Smooth muscle cell (in vitro differentiated cells): ENCODE results near the gene IQGAP1. TPM values are rescaled to one million over a fixed set of nuclear protein-coding genes. Genes with fewer than 3 reads are reported as not detected.

ENCODE experiments used
- DNase-seq: peaks from one replicate; lab custom pipeline; 2025; ENCODE audit not compliant: unreplicated experiment; lab: John Stamatoyannopoulos, UW
- H2AFZ ChIP-seq: fragments of 200-600 bp; sonication (generic); 2 replicates; pipeline ENCODE4 v1.6.0; 2016; ENCODE audit warnings: antibody characterized with exemption, low read depth, mild to moderate bottlenecking
- H3F3A ChIP-seq: fragments of 200-600 bp; sonication (generic); 2 replicates; pipeline ENCODE4 v1.6.0; 2017; ENCODE audit warnings: antibody characterized with exemption, low read depth
- H3K27ac ChIP-seq: fragments of 200-600 bp; sonication (generic); 2 replicates; pipeline ENCODE4 v1.5.1; 2016; ENCODE audit warnings: low read depth, mild to moderate bottlenecking
- H3K27me3 ChIP-seq: fragments of 200-600 bp; sonication (generic); 2 replicates; pipeline ENCODE4 v1.6.1; 2016; ENCODE audit warnings: low read depth, mild to moderate bottlenecking
- H3K36me3 ChIP-seq: fragments of 200-600 bp; sonication (generic); 2 replicates; pipeline ENCODE4 v1.5.1; 2016; ENCODE audit warnings: low read depth
- H3K4me1 ChIP-seq: fragments of 200-600 bp; sonication (generic); 2 replicates; pipeline ENCODE4 v1.5.1; 2016; ENCODE audit warnings: low read depth
- H3K4me2 ChIP-seq: fragments of 200-600 bp; sonication (generic); 2 replicates; pipeline ENCODE4 v1.6.0; 2016; ENCODE audit warnings: mild to moderate bottlenecking
- H3K4me3 ChIP-seq: fragments of 200-600 bp; sonication (generic); 2 replicates; pipeline ENCODE4 v1.5.1; 2016; ENCODE audit warnings: mild to moderate bottlenecking
- H3K79me2 ChIP-seq: fragments of 200-600 bp; sonication (generic); 2 replicates; pipeline ENCODE4 v1.6.0; 2016; ENCODE audit warnings: low read depth, mild to moderate bottlenecking
- H3K9ac ChIP-seq: fragments of 200-600 bp; sonication (generic); 2 replicates; pipeline ENCODE4 v1.6.0; 2016; ENCODE audit warnings: low read depth
- H3K9me3 ChIP-seq: fragments of 200-600 bp; sonication (generic); replicated peaks from 2 replicates; pipeline ENCODE4 v1.5.1; 2016; ENCODE audit warnings: low read depth
- H4K20me1 ChIP-seq: fragments of 200-600 bp; sonication (generic); 2 replicates; pipeline ENCODE4 v1.6.0; 2016; ENCODE audit warnings: low read depth
- WGBS: methylation state at CpG from one replicate; pipeline ENCODE4 v1.1.7; 2016; ENCODE audit warnings: low lambda C conversion rate; 5-methylcytosine and 5-hydroxymethylcytosine counted together
- polyA plus RNA-seq: library from polyadenylated mRNA; unstranded; fragments of >200 nt; fragmentation: Nextera tagmentation; extraction: Ambion mirVana; gene quantifications from 2 replicates; pipeline ENCODE4 v1.2.1, GENCODE V29; 2016
- total RNA-seq: library from RNA; depleted of rRNA; stranded (reverse); fragments of >200 nt; gene quantifications from 2 replicates; pipeline ENCODE4 v1.2.3, GENCODE V29; 2014
- TF ChIP-seq, protein P1 (sequence below): fragments of 200-600 bp; sonication (generic); IDR thresholded peaks from 2 replicates; pipeline ENCODE4 v1.5.1; 2017; ENCODE audit warnings: borderline replicate concordance, mild to moderate bottlenecking, antibody characterized with exemption; ENCODE audit not compliant: insufficient read depth, poor library complexity, severe bottlenecking

The IQGAP1 gene
- total and polyA plus RNA-seq, 2 experiments from 2014 or later = 59.3 to 185 TPM

DNA sequence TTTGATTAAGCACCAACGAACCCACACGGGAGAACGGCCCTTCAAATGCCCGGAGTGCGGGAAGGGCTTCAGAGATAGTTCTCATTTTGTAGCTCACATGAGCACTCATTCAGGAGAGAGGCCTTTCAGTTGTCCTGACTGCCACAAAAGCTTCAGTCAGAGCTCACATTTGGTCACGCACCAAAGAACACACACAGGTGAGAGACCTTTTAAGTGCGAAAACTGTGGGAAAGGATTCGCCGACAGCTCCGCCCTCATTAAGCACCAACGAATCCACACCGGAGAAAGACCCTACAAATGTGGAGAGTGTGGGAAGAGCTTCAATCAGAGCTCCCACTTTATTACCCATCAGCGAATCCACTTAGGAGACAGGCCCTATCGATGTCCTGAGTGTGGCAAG is 27.3 kb upstream of the IQGAP1 start:
- H3K9me3 ChIP-seq = no peaks in the 10 kb centered on the region
- no peak overlapping the region for H2AFZ ChIP-seq
- TF ChIP-seq, protein P1, sequence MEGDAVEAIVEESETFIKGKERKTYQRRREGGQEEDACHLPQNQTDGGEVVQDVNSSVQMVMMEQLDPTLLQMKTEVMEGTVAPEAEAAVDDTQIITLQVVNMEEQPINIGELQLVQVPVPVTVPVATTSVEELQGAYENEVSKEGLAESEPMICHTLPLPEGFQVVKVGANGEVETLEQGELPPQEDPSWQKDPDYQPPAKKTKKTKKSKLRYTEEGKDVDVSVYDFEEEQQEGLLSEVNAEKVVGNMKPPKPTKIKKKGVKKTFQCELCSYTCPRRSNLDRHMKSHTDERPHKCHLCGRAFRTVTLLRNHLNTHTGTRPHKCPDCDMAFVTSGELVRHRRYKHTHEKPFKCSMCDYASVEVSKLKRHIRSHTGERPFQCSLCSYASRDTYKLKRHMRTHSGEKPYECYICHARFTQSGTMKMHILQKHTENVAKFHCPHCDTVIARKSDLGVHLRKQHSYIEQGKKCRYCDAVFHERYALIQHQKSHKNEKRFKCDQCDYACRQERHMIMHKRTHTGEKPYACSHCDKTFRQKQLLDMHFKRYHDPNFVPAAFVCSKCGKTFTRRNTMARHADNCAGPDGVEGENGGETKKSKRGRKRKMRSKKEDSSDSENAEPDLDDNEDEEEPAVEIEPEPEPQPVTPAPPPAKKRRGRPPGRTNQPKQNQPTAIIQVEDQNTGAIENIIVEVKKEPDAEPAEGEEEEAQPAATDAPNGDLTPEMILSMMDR = no peak
- no peak overlapping the region for H3K27ac ChIP-seq
- H3K4me1 ChIP-seq = peaks cover 3% of the 10 kb centered on the region
- H3K79me2 ChIP-seq = no peaks in the 10 kb centered on the region
- 87% methylated on average over 14 of the region's 14 CpGs for WGBS
- no peaks in the 10 kb centered on the region for H3K36me3 ChIP-seq
- H3F3A ChIP-seq = no peaks in the 10 kb centered on the region
- no peaks in the 10 kb centered on the region for H4K20me1 ChIP-seq
- no peak for DNase-seq
- H3K4me3 ChIP-seq = no peak overlapping the region
- H3K9ac ChIP-seq = no peak overlapping the region
- H3K27me3 ChIP-seq = no peaks in the 10 kb centered on the region
- H3K4me2 ChIP-seq = no peak overlapping the region

DNA sequence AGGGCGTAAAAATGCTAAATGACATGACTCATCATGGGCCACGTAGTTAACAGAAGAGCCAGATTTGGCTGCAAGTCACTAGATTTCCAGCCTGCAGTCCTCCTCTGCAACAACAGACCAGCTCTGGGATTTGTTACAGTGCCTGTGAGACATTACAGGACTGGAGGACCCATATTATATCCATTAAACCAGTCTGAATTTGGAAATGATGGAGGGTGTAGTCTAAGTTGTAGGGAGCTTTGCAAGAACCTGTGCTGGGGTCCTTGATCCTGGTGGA is 25.2 kb upstream of the IQGAP1 start:
- Histone ChIP-seq H3K79me2 (no peaks in the 10 kb centered on the region), H3K27me3 (no peaks in the 10 kb centered on the region), H3K4me2 (peak overlapping the region; percentile 22), H3K36me3 (no peaks in the 10 kb centered on the region), H2AFZ (no peak overlapping the region), H3K27ac (peak overlapping the region; percentile 96), H3K4me3 (no peak overlapping the region), H3K4me1 (peaks cover 3% of the 10 kb centered on the region), H3F3A (no peaks in the 10 kb centered on the region), H4K20me1 (no peaks in the 10 kb centered on the region), H3K9ac (peak overlapping the region; percentile 87), H3K9me3 (no peaks in the 10 kb centered on the region)
- TF ChIP-seq, protein P1 = no peak
- no peak for DNase-seq
- 0% methylated on average over 2 of the region's 2 CpGs for whole genome bisulfite sequencing

DNA sequence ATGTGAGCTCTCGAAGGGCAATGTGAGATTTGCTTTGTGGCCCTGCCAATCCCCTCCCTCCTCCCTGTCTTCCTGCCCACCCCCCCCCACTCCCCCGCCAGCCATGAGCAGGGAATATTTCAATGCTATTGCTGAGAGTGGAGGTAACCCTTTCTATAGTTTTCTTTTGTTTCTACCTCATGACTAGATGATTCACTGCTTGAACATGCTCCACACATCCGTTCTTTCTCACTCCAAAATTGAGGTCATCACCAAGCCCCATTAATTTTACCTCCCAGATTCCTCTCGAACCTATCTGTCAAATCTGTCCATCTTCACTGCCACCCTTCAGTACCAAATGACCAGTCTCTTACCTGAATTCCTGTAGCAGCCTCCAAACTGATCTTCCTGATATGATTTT is 23.8 kb upstream of the IQGAP1 start:
- Histone ChIP-seq H4K20me1 (no peaks in the 10 kb centered on the region), H3K4me2 (peak overlapping the region; percentile 28), H3K4me3 (no peak overlapping the region), H3K36me3 (no peaks in the 10 kb centered on the region), H3F3A (no peaks in the 10 kb centered on the region), H3K79me2 (no peaks in the 10 kb centered on the region), H3K27me3 (no peaks in the 10 kb centered on the region), H3K9ac (peak overlapping the region; percentile 57), H3K9me3 (no peaks in the 10 kb centered on the region), H3K4me1 (peaks cover 3% of the 10 kb centered on the region), H3K27ac (peak overlapping the region; percentile 96), H2AFZ (peak overlapping the region; percentile 9)
- TF ChIP-seq, protein P1 = no peak
- DNase-seq = no peak
- WGBS = 59% methylated on average over 3 of the region's 4 CpGs

DNA sequence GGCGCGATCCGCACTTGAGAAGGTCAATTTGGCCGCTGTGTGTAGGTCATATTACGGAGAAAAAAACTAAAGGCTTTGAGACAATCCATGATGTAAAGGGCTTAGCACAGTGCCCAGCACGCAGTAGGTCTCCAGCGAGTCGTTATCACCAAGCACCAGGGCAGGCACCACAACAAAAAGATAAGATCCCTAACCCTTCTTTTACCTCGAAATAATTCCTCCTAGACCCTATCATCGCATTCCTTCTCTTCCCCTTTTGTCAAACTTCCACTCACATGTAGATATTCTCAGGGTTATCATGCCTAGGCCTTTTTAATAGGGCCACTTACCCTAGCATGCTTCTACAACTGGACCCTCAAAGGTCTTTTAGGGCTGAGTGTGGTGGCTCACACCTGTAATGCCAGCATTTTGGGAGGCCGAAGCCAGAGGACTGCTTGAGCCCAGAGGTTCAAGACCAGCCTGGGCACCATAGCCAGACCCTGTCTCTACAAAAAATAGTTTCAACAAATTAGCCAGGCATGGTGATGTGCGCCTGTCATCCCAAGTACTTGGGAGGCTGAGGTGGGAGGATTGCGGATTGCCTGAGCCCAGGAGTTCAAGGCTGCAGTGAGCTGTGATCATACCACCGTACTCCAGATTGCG is 22.5 kb upstream of the IQGAP1 start:
- Histone ChIP-seq H3K79me2 (no peaks in the 10 kb centered on the region), H4K20me1 (no peaks in the 10 kb centered on the region), H3K4me2 (no peak overlapping the region), H3K27ac (no peak overlapping the region), H3K4me3 (no peak overlapping the region), H3F3A (no peaks in the 10 kb centered on the region), H3K4me1 (peaks cover 3% of the 10 kb centered on the region), H3K27me3 (no peaks in the 10 kb centered on the region), H2AFZ (no peak overlapping the region), H3K9me3 (no peaks in the 10 kb centered on the region), H3K9ac (no peak overlapping the region), H3K36me3 (no peaks in the 10 kb centered on the region)
- no peak for DNase-seq
- 96% methylated on average over 15 of the region's 15 CpGs for WGBS
- TF ChIP-seq, protein P1 = no peak
